Fibroblast of lung (primary cell): ENCODE results near the gene AATF. TPM values are rescaled to one million over a fixed set of nuclear protein-coding genes. Genes with fewer than 3 reads are reported as not detected.
A peak's percentile ranks its signal among the peaks of the same experiment; 100 is the strongest.

Experiments used
- DNase-seq, 2 donors: peaks; one replicate each; pipeline versions ENCODE4 v3.0.0 to v3.0.0-alpha.2; 2010; ENCODE audit warnings: low read depth in 2 of 2
- H2AFZ ChIP-seq: 2 replicates; pipeline ENCODE4 v1.5.1; 2012; ENCODE audit warnings: low read length, control low read depth, inconsistent platforms
- H3K27ac ChIP-seq: 2 replicates; pipeline ENCODE4 v1.5.1; 2011; ENCODE audit warnings: low read length, control low read depth; ENCODE audit not compliant: insufficient read depth
- H3K27me3 ChIP-seq: 2 replicates; pipeline ENCODE4 v1.5.1; 2011; ENCODE audit warnings: mild to moderate bottlenecking, low read length; ENCODE audit not compliant: control insufficient read depth, insufficient read depth
- H3K36me3 ChIP-seq: 2 replicates; pipeline ENCODE4 v1.5.1; 2011; ENCODE audit warnings: low read length; ENCODE audit not compliant: control insufficient read depth, insufficient read depth
- H3K4me1 ChIP-seq: 2 replicates; pipeline ENCODE4 v1.5.1; 2011; ENCODE audit warnings: low read length; ENCODE audit not compliant: control insufficient read depth, insufficient read depth; ENCODE audit errors: extremely low read depth
- H3K4me2 ChIP-seq: 2 replicates; pipeline ENCODE4 v1.5.1; 2011; ENCODE audit warnings: low read length, control low read depth; ENCODE audit not compliant: insufficient read depth; ENCODE audit errors: extremely low read depth
- H3K4me3 ChIP-seq, 4 experiments: fragments of 200-600 bp in 1 of 4; sonication (generic) in 1 of 4; replicated peaks in 1 of 4; 2 replicates each; pipeline ENCODE4 v1.5.1; 2011 to 2016; ENCODE audit warnings: low read length in 4 of 4, low read depth in 3 of 4, mild to moderate bottlenecking in 3 of 4, control low read depth in 2 of 4, inconsistent platforms in 1 of 4, mixed read lengths in 1 of 4; ENCODE audit not compliant: insufficient read depth in 1 of 4; ENCODE audit errors: control extremely low read depth in 1 of 4
- H3K79me2 ChIP-seq: 2 replicates; pipeline ENCODE4 v1.5.1; 2012; ENCODE audit warnings: mild to moderate bottlenecking, low read length, inconsistent platforms; ENCODE audit not compliant: control insufficient read depth, insufficient read depth
- H3K9ac ChIP-seq: 2 replicates; pipeline ENCODE4 v1.5.1; 2011; ENCODE audit warnings: mild to moderate bottlenecking, low read length, control low read depth; ENCODE audit not compliant: insufficient read depth
- H3K9me3 ChIP-seq: 2 replicates; pipeline ENCODE4 v1.5.1; 2012; ENCODE audit warnings: low read depth, low read length; ENCODE audit not compliant: control insufficient read depth, insufficient read depth
- H4K20me1 ChIP-seq: 2 replicates; pipeline ENCODE4 v1.5.1; 2011; ENCODE audit warnings: low read length; ENCODE audit not compliant: control insufficient read depth, insufficient read depth; ENCODE audit errors: extremely low read depth
- EZH2 ChIP-seq: IDR thresholded peaks from 2 replicates; pipeline ENCODE4 v1.5.1; 2012; ENCODE audit warnings: low read length, control low read depth, mild to moderate bottlenecking; ENCODE audit errors: missing control alignments
- polyA plus RNA-seq, 2 donors: library from polyadenylated mRNA; depleted of rRNA in 1 of 2; stranded (reverse) in 1 of 2; unstranded in 1 of 2; fragments of >200 nt; gene quantifications; 2 replicates each; pipeline ENCODE4 v1.2.1, GENCODE V29; 2011 to 2012; ENCODE audit warnings: missing spikeins in 1 of 2
- total RNA-seq: library from RNA; depleted of rRNA; stranded (reverse); fragments of >200 nt; gene quantifications from 2 replicates; pipeline ENCODE4 v1.2.1, GENCODE V29; 2014
- TF ChIP-seq, protein P1 (sequence below), 2 donors: IDR thresholded peaks in 1 of 2; conservative IDR thresholded peaks in 1 of 2; 1 replicate in 1 of 2; 2 replicates in 1 of 2; pipeline ENCODE4 v1.5.1; 2011 to 2012; ENCODE audit warnings: low read length in 2 of 2, control low read depth in 1 of 2, inconsistent platforms in 1 of 2, low read depth in 1 of 2, mild to moderate bottlenecking in 1 of 2

Gene AATF
- total and polyA plus RNA-seq, 2 donors (not counting 1 experiment from before 2014, with no cell fraction given) = 11.9 to 30.7 TPM

- Histone ChIP-seq H3K4me2 (no peak overlapping the region), H3K27me3 (no peaks in the 10 kb centered on the region), H3K9ac (no peak overlapping the region), H3K4me3 (no peak overlapping the region), H3K36me3 (no peaks in the 10 kb centered on the region), H3K9me3 (no peaks in the 10 kb centered on the region), H4K20me1 (no peaks in the 10 kb centered on the region), H3K4me1 (no peaks in the 10 kb centered on the region), H3K79me2 (no peaks in the 10 kb centered on the region), H2AFZ (no peak overlapping the region), H3K27ac (no peak overlapping the region)
- no peak for DNase-seq
- TF ChIP-seq, protein P1, sequence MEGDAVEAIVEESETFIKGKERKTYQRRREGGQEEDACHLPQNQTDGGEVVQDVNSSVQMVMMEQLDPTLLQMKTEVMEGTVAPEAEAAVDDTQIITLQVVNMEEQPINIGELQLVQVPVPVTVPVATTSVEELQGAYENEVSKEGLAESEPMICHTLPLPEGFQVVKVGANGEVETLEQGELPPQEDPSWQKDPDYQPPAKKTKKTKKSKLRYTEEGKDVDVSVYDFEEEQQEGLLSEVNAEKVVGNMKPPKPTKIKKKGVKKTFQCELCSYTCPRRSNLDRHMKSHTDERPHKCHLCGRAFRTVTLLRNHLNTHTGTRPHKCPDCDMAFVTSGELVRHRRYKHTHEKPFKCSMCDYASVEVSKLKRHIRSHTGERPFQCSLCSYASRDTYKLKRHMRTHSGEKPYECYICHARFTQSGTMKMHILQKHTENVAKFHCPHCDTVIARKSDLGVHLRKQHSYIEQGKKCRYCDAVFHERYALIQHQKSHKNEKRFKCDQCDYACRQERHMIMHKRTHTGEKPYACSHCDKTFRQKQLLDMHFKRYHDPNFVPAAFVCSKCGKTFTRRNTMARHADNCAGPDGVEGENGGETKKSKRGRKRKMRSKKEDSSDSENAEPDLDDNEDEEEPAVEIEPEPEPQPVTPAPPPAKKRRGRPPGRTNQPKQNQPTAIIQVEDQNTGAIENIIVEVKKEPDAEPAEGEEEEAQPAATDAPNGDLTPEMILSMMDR (conservative IDR thresholded peaks at IDR 0.05 in 1 of 2, IDR thresholded peaks at IDR 0.05 in 1 of 2; ENCODE audit: low read depth in 1 of 2, low read length in 2 of 2) = no peak
- no peak for TF ChIP-seq EZH2
Measured at GRCh38 chr17:36900160-36900512, 48.6 kb upstream of the AATF start.

DNA sequence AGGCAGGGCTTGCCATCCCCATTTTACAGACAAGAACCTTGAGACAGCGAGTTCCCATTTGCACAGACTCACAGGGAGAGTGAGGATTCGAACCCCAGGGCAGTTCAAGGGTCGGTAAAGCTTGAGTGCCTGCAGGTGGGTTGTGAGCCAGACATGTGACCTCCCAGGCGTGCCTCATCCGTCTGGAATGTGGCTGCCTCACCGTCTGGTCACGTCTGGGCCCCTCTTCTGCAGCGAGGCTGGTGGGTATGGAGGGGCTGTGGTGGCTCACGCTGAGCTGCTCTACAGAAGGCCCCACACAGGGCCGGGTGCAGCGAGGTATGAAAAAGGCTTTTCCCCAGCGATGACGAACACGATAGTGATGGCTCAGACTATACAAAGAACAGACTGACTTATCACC lies 47.2 kb upstream of the AATF start:
- Histone ChIP-seq H3K36me3 (no peaks in the 10 kb centered on the region), H3K4me3 (no peak overlapping the region), H3K27me3 (no peaks in the 10 kb centered on the region), H3K9ac (no peak overlapping the region), H2AFZ (no peak overlapping the region), H3K9me3 (no peaks in the 10 kb centered on the region), H3K27ac (no peak overlapping the region), H3K4me1 (no peaks in the 10 kb centered on the region), H4K20me1 (no peaks in the 10 kb centered on the region), H3K79me2 (no peaks in the 10 kb centered on the region), H3K4me2 (no peak overlapping the region)
- TF ChIP-seq, protein P1 (conservative IDR thresholded peaks at IDR 0.05 in 1 of 2, IDR thresholded peaks at IDR 0.05 in 1 of 2; ENCODE audit: low read depth in 1 of 2, low read length in 2 of 2) = no peak
- TF ChIP-seq EZH2 = no peak
- DNase-seq = peak in 1 of 2 donors; percentile 96

DNA sequence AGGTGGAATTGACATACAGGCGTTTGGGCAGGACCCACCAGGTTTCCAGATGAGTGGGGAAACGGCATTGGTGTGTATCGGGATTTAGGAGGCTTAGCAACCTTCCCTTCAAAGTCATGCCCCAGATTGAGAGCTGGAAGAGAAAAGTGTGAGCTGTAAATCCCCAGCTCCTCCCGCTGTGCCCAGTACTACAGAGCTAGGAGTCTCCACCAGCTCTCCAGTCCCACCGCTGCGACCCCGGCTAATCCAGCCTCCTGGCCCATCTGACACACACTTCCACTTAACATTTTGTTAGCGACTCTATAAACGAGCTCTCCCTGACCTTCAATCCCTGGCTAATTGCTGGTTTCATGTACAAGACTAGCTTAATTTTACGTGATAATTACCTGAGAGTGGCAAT lies 41.3 kb upstream of the AATF start:
- Histone ChIP-seq H3K79me2 (no peaks in the 10 kb centered on the region), H3K27ac (no peak overlapping the region), H3K27me3 (peaks cover 2% of the 10 kb centered on the region), H3K36me3 (no peaks in the 10 kb centered on the region), H2AFZ (no peak overlapping the region), H3K4me3 (no peak overlapping the region), H3K9ac (no peak overlapping the region), H3K9me3 (no peaks in the 10 kb centered on the region), H3K4me2 (no peak overlapping the region), H3K4me1 (no peaks in the 10 kb centered on the region), H4K20me1 (no peaks in the 10 kb centered on the region)
- TF ChIP-seq EZH2 = no peak
- TF ChIP-seq, protein P1 (conservative IDR thresholded peaks at IDR 0.05 in 1 of 2, IDR thresholded peaks at IDR 0.05 in 1 of 2; ENCODE audit: low read depth in 1 of 2, low read length in 2 of 2) = no peak
- no peak for DNase-seq
